HEK293 (cell line): ENCODE results near the gene MPC1.
A peak's percentile ranks its signal among the peaks of the same experiment; 100 is the strongest.

Experiments
- KLF16 ChIP-seq: fragments of 450-650 bp; formaldehyde crosslinking; IDR thresholded peaks from 2 replicates; pipeline ENCODE4 v1.5.1; 2017; ENCODE audit warnings: missing biosample characterization, missing genetic modification characterization
- KLF8 ChIP-seq: fragments of 450-650 bp; formaldehyde crosslinking; IDR thresholded peaks from 2 replicates; pipeline ENCODE4 v1.5.1; 2016; ENCODE audit warnings: missing biosample characterization, missing genetic modification characterization
- PATZ1 ChIP-seq: fragments of 450-650 bp; formaldehyde crosslinking; IDR thresholded peaks from 2 replicates; pipeline ENCODE4 v1.5.1; 2016; ENCODE audit warnings: missing biosample characterization, missing genetic modification characterization
- YY1 ChIP-seq: fragments of 450-650 bp; formaldehyde crosslinking; IDR thresholded peaks from 2 replicates; pipeline ENCODE4 v1.5.1; 2018; ENCODE audit warnings: missing biosample characterization, missing genetic modification characterization
- ZBTB1 ChIP-seq: fragments of 450-650 bp; formaldehyde crosslinking; IDR thresholded peaks from 2 replicates; pipeline ENCODE4 v1.5.1; 2016; ENCODE audit warnings: missing biosample characterization, missing genetic modification characterization
- ZBTB17 ChIP-seq: fragments of 450-650 bp; formaldehyde crosslinking; IDR thresholded peaks from 2 replicates; pipeline ENCODE4 v1.5.1; 2016; ENCODE audit warnings: missing biosample characterization, missing genetic modification characterization
- ZBTB20 ChIP-seq: fragments of 450-650 bp; formaldehyde crosslinking; IDR thresholded peaks from 2 replicates; pipeline ENCODE4 v1.5.1; 2016; ENCODE audit warnings: missing biosample characterization, missing genetic modification characterization
- ZBTB8A ChIP-seq: fragments of 450-650 bp; formaldehyde crosslinking; IDR thresholded peaks from 2 replicates; pipeline ENCODE4 v1.5.1; 2016; ENCODE audit warnings: missing biosample characterization, missing genetic modification characterization
- ZFHX2 ChIP-seq: fragments of 450-650 bp; formaldehyde crosslinking; conservative IDR thresholded peaks from 2 replicates; pipeline ENCODE4 v1.5.1; 2016; ENCODE audit warnings: missing biosample characterization, missing genetic modification characterization
- ZNF175 ChIP-seq: fragments of 450-650 bp; formaldehyde crosslinking; IDR thresholded peaks from 2 replicates; pipeline ENCODE4 v1.5.1; 2016; ENCODE audit warnings: missing biosample characterization, missing genetic modification characterization
- ZNF324 ChIP-seq: fragments of 450-650 bp; formaldehyde crosslinking; IDR thresholded peaks from 2 replicates; pipeline ENCODE4 v1.5.1; 2016; ENCODE audit warnings: missing biosample characterization, missing genetic modification characterization
- ZNF366 ChIP-seq: fragments of 450-650 bp; formaldehyde crosslinking; conservative IDR thresholded peaks from 2 replicates; pipeline ENCODE4 v1.5.1; 2016; ENCODE audit warnings: missing biosample characterization, missing genetic modification characterization
- ZNF629 ChIP-seq: fragments of 450-650 bp; formaldehyde crosslinking; IDR thresholded peaks from 2 replicates; pipeline ENCODE4 v1.5.1; 2017; ENCODE audit warnings: missing biosample characterization, missing genetic modification characterization
- ZNF660 ChIP-seq: fragments of 450-650 bp; IDR thresholded peaks from 2 replicates; pipeline ENCODE4 v1.5.1; 2018; ENCODE audit warnings: missing biosample characterization, mild to moderate bottlenecking, missing genetic modification characterization
- ZNF785 ChIP-seq: fragments of 450-650 bp; formaldehyde crosslinking; IDR thresholded peaks from 2 replicates; pipeline ENCODE4 v1.5.1; 2016; ENCODE audit warnings: missing biosample characterization, missing genetic modification characterization
- ZSCAN30 ChIP-seq: fragments of 450-650 bp; IDR thresholded peaks from 2 replicates; pipeline ENCODE4 v1.5.1; 2018; ENCODE audit warnings: missing biosample characterization, mild to moderate bottlenecking, missing genetic modification characterization, moderate library complexity
- TF ChIP-seq, protein P1 (sequence below): fragments of 450-650 bp; formaldehyde crosslinking; IDR thresholded peaks from 2 replicates; pipeline ENCODE4 v1.5.1; 2016; ENCODE audit warnings: missing biosample characterization, missing genetic modification characterization
- TF ChIP-seq, protein P2 (sequence below): fragments of 450-650 bp; formaldehyde crosslinking; conservative IDR thresholded peaks from 2 replicates; pipeline ENCODE4 v1.5.1; 2016; ENCODE audit warnings: low read depth, missing biosample characterization, missing genetic modification characterization
- TF ChIP-seq, protein P3 (sequence below): IDR thresholded peaks from 2 replicates; pipeline ENCODE4 v1.6.1; 2011; ENCODE audit warnings: mild to moderate bottlenecking, low read depth, low read length, borderline replicate concordance
- TF ChIP-seq, protein P4 (sequence below): fragments of 450-650 bp; formaldehyde crosslinking; IDR thresholded peaks from 2 replicates; pipeline ENCODE4 v1.5.1; 2016; ENCODE audit warnings: missing biosample characterization, missing genetic modification characterization

Gene MPC1

GRCh38 chr6:166342349-166343149 lies 40.2 kb downstream of the MPC1 start, which contains the start of gene SFT2D1 (continued):
- TF ChIP-seq, protein P1, sequence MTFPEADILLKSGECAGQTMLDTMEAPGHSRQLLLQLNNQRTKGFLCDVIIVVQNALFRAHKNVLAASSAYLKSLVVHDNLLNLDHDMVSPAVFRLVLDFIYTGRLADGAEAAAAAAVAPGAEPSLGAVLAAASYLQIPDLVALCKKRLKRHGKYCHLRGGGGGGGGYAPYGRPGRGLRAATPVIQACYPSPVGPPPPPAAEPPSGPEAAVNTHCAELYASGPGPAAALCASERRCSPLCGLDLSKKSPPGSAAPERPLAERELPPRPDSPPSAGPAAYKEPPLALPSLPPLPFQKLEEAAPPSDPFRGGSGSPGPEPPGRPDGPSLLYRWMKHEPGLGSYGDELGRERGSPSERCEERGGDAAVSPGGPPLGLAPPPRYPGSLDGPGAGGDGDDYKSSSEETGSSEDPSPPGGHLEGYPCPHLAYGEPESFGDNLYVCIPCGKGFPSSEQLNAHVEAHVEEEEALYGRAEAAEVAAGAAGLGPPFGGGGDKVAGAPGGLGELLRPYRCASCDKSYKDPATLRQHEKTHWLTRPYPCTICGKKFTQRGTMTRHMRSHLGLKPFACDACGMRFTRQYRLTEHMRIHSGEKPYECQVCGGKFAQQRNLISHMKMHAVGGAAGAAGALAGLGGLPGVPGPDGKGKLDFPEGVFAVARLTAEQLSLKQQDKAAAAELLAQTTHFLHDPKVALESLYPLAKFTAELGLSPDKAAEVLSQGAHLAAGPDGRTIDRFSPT (tag by site-specific recombination): 0 out of 2 replicates have a peak, but pooled peaks have one; percentile 28
- TF ChIP-seq, protein P2, sequence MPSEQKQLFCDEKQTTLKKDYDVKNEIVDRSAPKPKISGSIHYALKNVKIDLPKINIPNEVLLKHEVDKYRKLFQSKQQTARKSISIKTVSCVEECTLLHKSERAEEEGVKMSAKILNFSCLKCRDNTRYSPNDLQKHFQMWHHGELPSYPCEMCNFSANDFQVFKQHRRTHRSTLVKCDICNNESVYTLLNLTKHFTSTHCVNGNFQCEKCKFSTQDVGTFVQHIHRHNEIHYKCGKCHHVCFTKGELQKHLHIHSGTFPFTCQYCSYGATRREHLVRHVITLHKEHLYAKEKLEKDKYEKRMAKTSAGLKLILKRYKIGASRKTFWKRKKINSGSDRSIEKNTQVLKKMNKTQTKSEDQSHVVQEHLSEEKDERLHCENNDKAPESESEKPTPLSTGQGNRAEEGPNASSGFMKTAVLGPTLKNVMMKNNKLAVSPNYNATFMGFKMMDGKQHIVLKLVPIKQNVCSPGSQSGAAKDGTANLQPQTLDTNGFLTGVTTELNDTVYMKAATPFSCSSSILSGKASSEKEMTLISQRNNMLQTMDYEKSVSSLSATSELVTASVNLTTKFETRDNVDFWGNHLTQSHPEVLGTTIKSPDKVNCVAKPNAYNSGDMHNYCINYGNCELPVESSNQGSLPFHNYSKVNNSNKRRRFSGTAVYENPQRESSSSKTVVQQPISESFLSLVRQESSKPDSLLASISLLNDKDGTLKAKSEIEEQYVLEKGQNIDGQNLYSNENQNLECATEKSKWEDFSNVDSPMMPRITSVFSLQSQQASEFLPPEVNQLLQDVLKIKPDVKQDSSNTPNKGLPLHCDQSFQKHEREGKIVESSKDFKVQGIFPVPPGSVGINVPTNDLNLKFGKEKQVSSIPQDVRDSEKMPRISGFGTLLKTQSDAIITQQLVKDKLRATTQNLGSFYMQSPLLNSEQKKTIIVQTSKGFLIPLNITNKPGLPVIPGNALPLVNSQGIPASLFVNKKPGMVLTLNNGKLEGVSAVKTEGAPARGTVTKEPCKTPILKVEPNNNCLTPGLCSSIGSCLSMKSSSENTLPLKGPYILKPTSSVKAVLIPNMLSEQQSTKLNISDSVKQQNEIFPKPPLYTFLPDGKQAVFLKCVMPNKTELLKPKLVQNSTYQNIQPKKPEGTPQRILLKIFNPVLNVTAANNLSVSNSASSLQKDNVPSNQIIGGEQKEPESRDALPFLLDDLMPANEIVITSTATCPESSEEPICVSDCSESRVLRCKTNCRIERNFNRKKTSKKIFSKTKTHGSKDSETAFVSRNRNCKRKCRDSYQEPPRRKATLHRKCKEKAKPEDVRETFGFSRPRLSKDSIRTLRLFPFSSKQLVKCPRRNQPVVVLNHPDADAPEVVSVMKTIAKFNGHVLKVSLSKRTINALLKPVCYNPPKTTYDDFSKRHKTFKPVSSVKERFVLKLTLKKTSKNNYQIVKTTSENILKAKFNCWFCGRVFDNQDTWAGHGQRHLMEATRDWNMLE: peak; percentile 78
- TF ChIP-seq ZFHX2: peak; percentile 90
- TF ChIP-seq ZNF324 (tag by site-specific recombination): 0 out of 2 replicates have a peak, but pooled peaks have one; percentile 69
- no peak; the same call in 1 of the 2 replicates for TF ChIP-seq KLF16 (tag by site-specific recombination)
- peak; percentile 76 for TF ChIP-seq ZNF629 (tag by site-specific recombination)
- TF ChIP-seq YY1 (tag by site-specific recombination): 0 out of 2 replicates have a peak, but pooled peaks have one; percentile 16
- TF ChIP-seq ZNF366: no peak
- TF ChIP-seq, protein P3, sequence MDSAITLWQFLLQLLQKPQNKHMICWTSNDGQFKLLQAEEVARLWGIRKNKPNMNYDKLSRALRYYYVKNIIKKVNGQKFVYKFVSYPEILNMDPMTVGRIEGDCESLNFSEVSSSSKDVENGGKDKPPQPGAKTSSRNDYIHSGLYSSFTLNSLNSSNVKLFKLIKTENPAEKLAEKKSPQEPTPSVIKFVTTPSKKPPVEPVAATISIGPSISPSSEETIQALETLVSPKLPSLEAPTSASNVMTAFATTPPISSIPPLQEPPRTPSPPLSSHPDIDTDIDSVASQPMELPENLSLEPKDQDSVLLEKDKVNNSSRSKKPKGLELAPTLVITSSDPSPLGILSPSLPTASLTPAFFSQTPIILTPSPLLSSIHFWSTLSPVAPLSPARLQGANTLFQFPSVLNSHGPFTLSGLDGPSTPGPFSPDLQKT: peak; percentile 95
- no peak for TF ChIP-seq ZNF175
- TF ChIP-seq ZBTB17 (tag by site-specific recombination): peak; percentile 42; the same call in 1 of the 2 replicates
- TF ChIP-seq ZSCAN30: 0 out of 2 replicates have a peak, but pooled peaks have one; percentile 20
- no peak for TF ChIP-seq ZNF785
- TF ChIP-seq ZBTB1 (tag by site-specific recombination): no peak
- TF ChIP-seq, protein P4, sequence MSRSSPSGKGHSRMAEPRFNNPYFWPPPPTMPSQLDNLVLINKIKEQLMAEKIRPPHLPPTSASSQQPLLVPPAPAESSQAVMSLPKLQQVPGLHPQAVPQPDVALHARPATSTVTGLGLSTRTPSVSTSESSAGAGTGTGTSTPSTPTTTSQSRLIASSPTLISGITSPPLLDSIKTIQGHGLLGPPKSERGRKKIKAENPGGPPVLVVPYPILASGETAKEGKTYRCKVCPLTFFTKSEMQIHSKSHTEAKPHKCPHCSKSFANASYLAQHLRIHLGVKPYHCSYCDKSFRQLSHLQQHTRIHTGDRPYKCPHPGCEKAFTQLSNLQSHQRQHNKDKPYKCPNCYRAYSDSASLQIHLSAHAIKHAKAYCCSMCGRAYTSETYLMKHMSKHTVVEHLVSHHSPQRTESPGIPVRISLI (tag by site-specific recombination): no peak
- TF ChIP-seq PATZ1 (tag by site-specific recombination): peak; percentile 75
- peak; percentile 60; the same call in 1 of the 2 replicates for TF ChIP-seq ZNF660 (tag by site-specific recombination)
- peak; percentile 49; the same call in 1 of the 2 replicates for TF ChIP-seq KLF8 (tag by site-specific recombination)
- peak; percentile 78 for TF ChIP-seq ZBTB8A (tag by site-specific recombination)
- TF ChIP-seq ZBTB20: peak; percentile 96
